ENCODE measurements around the gene KCNH2. TPM values are rescaled to one million over a fixed set of nuclear protein-coding genes. Genes with fewer than 3 reads are reported as not detected.
"Not testable (repeated sequence)": the region's sequence is repeated elsewhere in the genome, so short reads cannot be mapped to it uniquely, and the experiment has no call there.

KCNH2 gene
- total RNA-seq: 10 to 100 TPM; 27.3 to 37.3 TPM
- long read RNA-seq, donor 1, transcript KCNH2-204 (5 exons, 2,430 nt): major isoform, 15 of 36 reads
- long read RNA-seq, donor 1, partial matches to known transcripts: 13 of 36 reads
- long read RNA-seq, donor 1, other reads (novel, unspliced or antisense): 5 of 36 reads
- long read RNA-seq, donor 2, transcript KCNH2-204 (5 exons, 2,430 nt): major isoform, 36 of 64 reads
- long read RNA-seq, donor 2, partial matches to known transcripts: 22 of 64 reads
- long read RNA-seq, donor 2, other reads (novel, unspliced or antisense): 5 of 64 reads

GRCh38 chr7:150978126-150978789 lies at the start of gene KCNH2:
TSS of gene KCNH2 (minus strand) at chr7:150978321. CDS start at chr7:150977913, 408 bp downstream.
- intact Hi-C loops (cut with DNase I): no loop called here
- no peak for DNase-seq (ENCODE audit: low spot score)

GRCh38 chr7:151027728-151028130 lies 49.6 kb upstream of the KCNH2 start:
- DNase-seq (ENCODE audit: low spot score); intact Hi-C loops (cut with DNase I): not testable (repeated sequence)

GRCh38 chr7:151026771-151027727 lies 48.9 kb upstream of the KCNH2 start:
- intact Hi-C loops (cut with DNase I); DNase-seq (ENCODE audit: low spot score): not testable (repeated sequence)

- intact Hi-C loops (cut with DNase I): no loop called here
- no peak for DNase-seq (ENCODE audit: low spot score)
Measured at GRCh38 chr7:151025924-151026671, 48.0 kb upstream of the KCNH2 start.

- no peak for DNase-seq (ENCODE audit: low spot score)
- intact Hi-C loops (cut with DNase I): no loop called here
Measured at GRCh38 chr7:151024435-151025056, 46.4 kb upstream of the KCNH2 start, which contains the start of gene ATG9B. TSS of gene ATG9B (minus strand) at chr7:151024494. CDS start at chr7:151024423, 71 bp downstream.

GRCh38 chr7:151023232-151023631 lies 45.1 kb upstream of the KCNH2 start:
- intact Hi-C loops (cut with DNase I): no loop called here
- DNase-seq (ENCODE audit: low spot score): no peak

GRCh38 chr7:151020231-151020630 lies 42.1 kb upstream of the KCNH2 start:
- intact Hi-C loops (cut with DNase I): no loop called here
- no peak for DNase-seq (ENCODE audit: low spot score)

GRCh38 chr7:151019130-151019447 lies 41.0 kb upstream of the KCNH2 start:
- intact Hi-C loops (cut with DNase I): loop anchor here in 1 of 2 donors (5.0 kb wide), 1 partner anchor 98 kb away; no protein-coding TSS in a partner anchor
- DNase-seq (ENCODE audit: low spot score): no peak

- intact Hi-C loops (cut with DNase I): loop anchor here in 1 of 2 donors (5.0 kb wide), 1 partner anchor 99 kb away; no protein-coding TSS in a partner anchor
- DNase-seq (ENCODE audit: low spot score): no peak
Measured at GRCh38 chr7:151018421-151019129, 40.5 kb upstream of the KCNH2 start.

GRCh38 chr7:151017953-151018420 lies 39.9 kb upstream of the KCNH2 start:
- DNase-seq (ENCODE audit: low spot score): peak; percentile 92
- intact Hi-C loops (cut with DNase I): loop anchor here in 1 of 2 donors (5.0 kb wide), 1 partner anchor 99 kb away; no protein-coding TSS in a partner anchor

GRCh38 chr7:151017370-151017952 lies 39.3 kb upstream of the KCNH2 start:
- DNase-seq (ENCODE audit: low spot score): no peak
- intact Hi-C loops (cut with DNase I): loop anchor here in 1 of 2 donors (5.0 kb wide), 1 partner anchor 100 kb away; no protein-coding TSS in a partner anchor

GRCh38 chr7:151016942-151017341 lies 38.8 kb upstream of the KCNH2 start:
- no peak for DNase-seq (ENCODE audit: low spot score)
- intact Hi-C loops (cut with DNase I): loop anchor here in 1 of 2 donors (5.0 kb wide), 1 partner anchor 100 kb away; no protein-coding TSS in a partner anchor

GRCh38 chr7:151016505-151016904 lies 38.4 kb upstream of the KCNH2 start:
- intact Hi-C loops (cut with DNase I): loop anchor here in 1 of 2 donors (5.0 kb wide), 1 partner anchor 101 kb away; no protein-coding TSS in a partner anchor
- no peak for DNase-seq (ENCODE audit: low spot score)

GRCh38 chr7:151015967-151016366 lies 37.8 kb upstream of the KCNH2 start:
- DNase-seq (ENCODE audit: low spot score): no peak
- intact Hi-C loops (cut with DNase I): loop anchor here in 1 of 2 donors (5.0 kb wide), 1 partner anchor 101 kb away; no protein-coding TSS in a partner anchor

- intact Hi-C loops (cut with DNase I): loop anchor here in 1 of 2 donors (5.0 kb wide), 1 partner anchor 102 kb away; no protein-coding TSS in a partner anchor
- no peak for DNase-seq (ENCODE audit: low spot score)
Measured at GRCh38 chr7:151014950-151015349, 36.8 kb upstream of the KCNH2 start.

- peak; percentile 92 for DNase-seq (ENCODE audit: low spot score)
- intact Hi-C loops (cut with DNase I): no loop called here
Measured at GRCh38 chr7:151013733-151014497, 35.8 kb upstream of the KCNH2 start.

Data from posterior vena cava (tissue), 2 donors.